Calu3 (cell line): ENCODE measurements around the gene FLACC1. TPM values are rescaled to one million over a fixed set of nuclear protein-coding genes. Genes with fewer than 3 reads are reported as not detected.
"Not testable (repeated sequence)": the region's sequence is repeated elsewhere in the genome, so short reads cannot be mapped to it uniquely, and the experiment has no call there.

Experiments used
- BruUV-seq: library from RNA; stranded (reverse); fragments of 400-500 nt; replicated peaks from 2 replicates; lab custom pipeline; 2021; lab: Mats Ljungman, UMichigan
- CTCF ChIA-PET: fragments of 300-600 bp; sonication (Branson Sonifier 250); formaldehyde crosslinking; loops from one replicate; lab custom pipeline; 2022; ENCODE audit warnings: antibody characterized with exemption; lab: Charles Lee
- DNase-seq: peaks from one replicate; pipeline ENCODE4 v3.0.0; 2022
- H3K27ac Mint-ChIP-seq: one replicate; pipeline ENCODE4 v1.8.0; 2022; ENCODE audit warnings: mixed read lengths; ENCODE audit not compliant: unreplicated experiment
- H3K27me3 Mint-ChIP-seq: one replicate; pipeline ENCODE4 v1.8.0; 2022; ENCODE audit warnings: mixed read lengths; ENCODE audit not compliant: unreplicated experiment
- H3K36me3 Mint-ChIP-seq: one replicate; pipeline ENCODE4 v1.8.0; 2022; ENCODE audit warnings: mild to moderate bottlenecking, moderate library complexity, mixed read lengths; ENCODE audit not compliant: insufficient read depth, unreplicated experiment
- H3K4me1 Mint-ChIP-seq: one replicate; pipeline ENCODE4 v1.8.0; 2022; ENCODE audit warnings: mild to moderate bottlenecking, low read depth, mixed read lengths; ENCODE audit not compliant: unreplicated experiment
- H3K4me3 Mint-ChIP-seq: one replicate; pipeline ENCODE4 v1.8.0; 2022; ENCODE audit warnings: mild to moderate bottlenecking, low read depth, moderate library complexity, mixed read lengths; ENCODE audit not compliant: unreplicated experiment
- H3K9me3 Mint-ChIP-seq: one replicate; pipeline ENCODE4 v1.8.0; 2022; ENCODE audit warnings: low read depth, mixed read lengths; ENCODE audit not compliant: unreplicated experiment
- intact Hi-C: fragments of 100-400 bp; cut with micrococcal nuclease; formaldehyde crosslinking; loops from one replicate; pipeline ENCODE4 v1.10.0; 2022; ENCODE audit not compliant: unreplicated experiment
- total RNA-seq: library from RNA; stranded (reverse); gene quantifications from 2 replicates; pipeline ENCODE4 v1.2.3, GENCODE V29; 2022
- TF ChIP-seq, protein P1 (sequence below): fragments of 200-600 bp; IDR thresholded peaks from one replicate; pipeline ENCODE4 v1.8.0; 2022; ENCODE audit warnings: antibody characterized with exemption; ENCODE audit not compliant: unreplicated experiment

FLACC1 gene
- total RNA-seq, 1 experiment from 2014 or later, result 1.2 TPM

DNA sequence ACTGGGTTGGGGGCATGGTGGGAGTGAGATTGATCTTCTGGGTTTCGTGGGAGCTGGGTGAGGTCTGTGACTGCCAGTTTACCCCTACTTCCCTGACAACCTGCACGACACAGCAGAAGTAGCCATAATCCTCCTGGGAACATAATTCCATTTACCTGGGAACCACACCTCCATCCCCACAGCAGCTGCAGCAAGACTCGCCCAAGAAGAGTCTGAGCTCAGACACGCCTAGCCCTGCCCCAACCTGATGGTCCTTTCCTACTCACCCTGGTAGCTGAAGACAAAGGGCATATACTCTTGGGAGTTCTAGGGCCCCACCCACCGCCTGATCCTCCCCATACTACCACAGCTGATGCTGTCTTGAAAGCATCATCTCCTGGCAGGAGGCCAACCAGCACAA lies 43.8 kb downstream of the FLACC1 start:
- no peaks in the 10 kb centered on the region for H3K36me3 Mint-ChIP-seq
- intact Hi-C loops, result no loop called here
- H3K4me3 Mint-ChIP-seq, result no peak overlapping the region
- no peak for DNase-seq
- CTCF ChIA-PET, result interaction anchor here (1.4 kb wide), 1 partner anchor 15 kb away, joined by 4 read pairs; no protein-coding TSS in a partner anchor
- no peaks in the 10 kb centered on the region for H3K9me3 Mint-ChIP-seq
- no TSS peak for BruUV-seq
- H3K4me1 Mint-ChIP-seq, result no peaks in the 10 kb centered on the region
- H3K27me3 Mint-ChIP-seq, result no peaks in the 10 kb centered on the region
- H3K27ac Mint-ChIP-seq, result no peak overlapping the region
- TF ChIP-seq, protein P1, sequence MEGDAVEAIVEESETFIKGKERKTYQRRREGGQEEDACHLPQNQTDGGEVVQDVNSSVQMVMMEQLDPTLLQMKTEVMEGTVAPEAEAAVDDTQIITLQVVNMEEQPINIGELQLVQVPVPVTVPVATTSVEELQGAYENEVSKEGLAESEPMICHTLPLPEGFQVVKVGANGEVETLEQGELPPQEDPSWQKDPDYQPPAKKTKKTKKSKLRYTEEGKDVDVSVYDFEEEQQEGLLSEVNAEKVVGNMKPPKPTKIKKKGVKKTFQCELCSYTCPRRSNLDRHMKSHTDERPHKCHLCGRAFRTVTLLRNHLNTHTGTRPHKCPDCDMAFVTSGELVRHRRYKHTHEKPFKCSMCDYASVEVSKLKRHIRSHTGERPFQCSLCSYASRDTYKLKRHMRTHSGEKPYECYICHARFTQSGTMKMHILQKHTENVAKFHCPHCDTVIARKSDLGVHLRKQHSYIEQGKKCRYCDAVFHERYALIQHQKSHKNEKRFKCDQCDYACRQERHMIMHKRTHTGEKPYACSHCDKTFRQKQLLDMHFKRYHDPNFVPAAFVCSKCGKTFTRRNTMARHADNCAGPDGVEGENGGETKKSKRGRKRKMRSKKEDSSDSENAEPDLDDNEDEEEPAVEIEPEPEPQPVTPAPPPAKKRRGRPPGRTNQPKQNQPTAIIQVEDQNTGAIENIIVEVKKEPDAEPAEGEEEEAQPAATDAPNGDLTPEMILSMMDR, result no peak

DNA sequence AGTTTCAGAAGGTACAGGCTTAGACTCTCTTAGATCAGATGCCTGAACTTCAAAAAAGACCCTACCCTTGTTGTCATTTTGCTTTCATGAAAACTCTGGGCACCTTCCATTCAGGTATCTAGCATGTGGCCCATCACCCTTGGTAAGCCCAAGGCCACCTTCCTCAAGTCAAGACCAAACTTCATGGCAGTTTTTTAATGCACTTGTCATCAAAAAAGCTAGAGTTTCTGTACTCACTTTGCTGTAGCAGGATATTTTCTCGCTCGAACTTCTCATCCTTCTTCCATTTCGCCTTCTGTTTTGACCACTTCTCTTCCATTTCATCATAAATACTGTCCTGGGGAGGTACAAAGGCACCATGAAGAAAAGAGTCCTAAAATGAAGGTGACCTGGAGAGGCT lies 48.2 kb downstream of the FLACC1 start:
- CTCF ChIA-PET, result no interaction called here
- Mint-ChIP-seq H3K27ac (no peak overlapping the region), H3K4me3 (no peak overlapping the region), H3K9me3 (no peaks in the 10 kb centered on the region), H3K4me1 (no peaks in the 10 kb centered on the region), H3K27me3 (no peaks in the 10 kb centered on the region), H3K36me3 (no peaks in the 10 kb centered on the region)
- BruUV-seq, result no TSS peak
- intact Hi-C loops, result no loop called here
- no peak for DNase-seq
- TF ChIP-seq, protein P1, result no peak

DNA sequence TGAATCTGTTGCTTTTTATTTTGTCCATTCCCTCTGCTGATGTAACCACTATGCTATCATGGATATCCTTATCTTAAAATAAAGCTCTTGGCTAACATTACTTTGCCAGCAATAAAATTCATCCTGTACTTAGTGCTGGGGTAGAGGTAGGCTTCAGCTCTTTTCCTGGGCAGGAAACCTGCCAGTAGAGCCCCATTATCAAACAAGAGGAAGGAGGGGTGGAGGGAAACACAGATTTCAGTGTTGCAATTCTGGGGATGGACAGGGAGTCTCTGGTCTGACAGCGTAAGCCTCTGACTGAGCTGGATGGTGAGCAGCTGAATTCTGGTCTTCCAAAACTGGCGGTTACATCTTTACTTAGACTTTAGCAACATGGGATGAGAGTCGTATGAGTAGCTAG lies 49.3 kb downstream of the FLACC1 start:
- intact Hi-C loops, result no loop called here
- no peak overlapping the region for H3K27ac Mint-ChIP-seq
- no peaks in the 10 kb centered on the region for H3K27me3 Mint-ChIP-seq
- TF ChIP-seq, protein P1, result no peak
- BruUV-seq, result no TSS peak
- H3K4me3 Mint-ChIP-seq, result no peak overlapping the region
- H3K36me3 Mint-ChIP-seq, result no peaks in the 10 kb centered on the region
- CTCF ChIA-PET, result interaction anchor here (0.6 kb wide), 1 partner anchor 35 kb away, joined by 3 read pairs; no protein-coding TSS in a partner anchor
- H3K9me3 Mint-ChIP-seq, result no peaks in the 10 kb centered on the region
- no peaks in the 10 kb centered on the region for H3K4me1 Mint-ChIP-seq
- DNase-seq, result no peak

DNA sequence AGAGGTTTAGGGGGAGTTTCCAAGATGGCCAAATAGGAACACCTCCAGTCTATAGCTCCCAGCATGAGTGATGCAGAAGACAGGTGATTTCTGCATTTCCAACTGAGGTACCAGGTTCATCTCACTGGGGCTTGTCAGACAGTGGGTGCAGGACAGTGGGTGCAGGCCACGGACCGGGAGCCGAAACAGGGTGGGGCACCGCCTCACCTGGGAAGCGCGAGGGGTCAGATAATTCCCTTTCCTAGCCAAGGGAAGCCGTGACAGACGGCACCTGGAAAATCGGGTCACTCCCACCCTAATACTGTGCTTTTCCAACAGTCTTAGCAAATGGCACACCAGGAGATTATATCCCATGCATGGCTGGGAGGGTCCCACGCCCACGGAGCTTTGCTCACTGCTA lies 57.2 kb downstream of the FLACC1 start:
- CTCF ChIA-PET, H3K27ac Mint-ChIP-seq, DNase-seq, H3K27me3 Mint-ChIP-seq, H3K36me3 Mint-ChIP-seq, H3K4me3 Mint-ChIP-seq, BruUV-seq, intact Hi-C loops: not testable (repeated sequence)
- peaks cover 11% of the 10 kb centered on the region for H3K4me1 Mint-ChIP-seq
- peaks cover 27% of the 10 kb centered on the region for H3K9me3 Mint-ChIP-seq

DNA sequence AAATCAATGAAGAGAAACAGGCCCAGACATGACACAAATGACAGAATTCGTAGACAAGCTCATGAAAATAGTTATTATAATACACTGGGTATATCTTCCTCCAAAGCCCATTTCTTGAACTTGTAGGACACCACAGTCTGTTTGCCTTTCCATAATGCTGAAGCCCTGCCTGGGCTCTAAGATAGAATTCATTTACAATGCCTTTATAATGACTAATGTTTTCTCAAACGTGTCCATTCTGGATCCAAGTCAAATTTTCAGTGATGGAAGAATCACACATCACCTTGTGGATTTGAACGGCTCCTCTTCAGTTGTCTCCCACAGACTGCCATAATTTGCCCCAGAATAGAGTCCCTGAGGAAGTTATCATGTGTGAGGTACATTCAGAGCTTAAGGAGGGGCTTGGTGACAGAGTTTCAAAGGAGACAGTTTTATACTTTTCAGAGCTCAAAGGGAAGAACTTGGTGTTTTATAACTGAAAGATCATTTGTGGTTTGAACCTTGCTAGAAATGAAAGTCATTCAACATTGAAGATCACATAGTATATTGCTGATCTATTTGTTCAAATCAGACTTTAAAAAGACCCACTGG lies 58.6 kb downstream of the FLACC1 start:
- Mint-ChIP-seq H3K4me1 (peaks cover 11% of the 10 kb centered on the region), H3K36me3 (no peaks in the 10 kb centered on the region), H3K4me3 (no peak overlapping the region), H3K27me3 (no peaks in the 10 kb centered on the region), H3K27ac (no peak overlapping the region), H3K9me3 (peaks cover 28% of the 10 kb centered on the region)
- intact Hi-C loops, result no loop called here
- no peak for DNase-seq
- CTCF ChIA-PET, result interaction anchor here (0.5 to 1.2 kb wide), 2 partner anchors 14 to 38 kb away, joined by 4 read pairs; no protein-coding TSS in a partner anchor
- TF ChIP-seq, protein P1, result no peak
- BruUV-seq, result no TSS peak

DNA sequence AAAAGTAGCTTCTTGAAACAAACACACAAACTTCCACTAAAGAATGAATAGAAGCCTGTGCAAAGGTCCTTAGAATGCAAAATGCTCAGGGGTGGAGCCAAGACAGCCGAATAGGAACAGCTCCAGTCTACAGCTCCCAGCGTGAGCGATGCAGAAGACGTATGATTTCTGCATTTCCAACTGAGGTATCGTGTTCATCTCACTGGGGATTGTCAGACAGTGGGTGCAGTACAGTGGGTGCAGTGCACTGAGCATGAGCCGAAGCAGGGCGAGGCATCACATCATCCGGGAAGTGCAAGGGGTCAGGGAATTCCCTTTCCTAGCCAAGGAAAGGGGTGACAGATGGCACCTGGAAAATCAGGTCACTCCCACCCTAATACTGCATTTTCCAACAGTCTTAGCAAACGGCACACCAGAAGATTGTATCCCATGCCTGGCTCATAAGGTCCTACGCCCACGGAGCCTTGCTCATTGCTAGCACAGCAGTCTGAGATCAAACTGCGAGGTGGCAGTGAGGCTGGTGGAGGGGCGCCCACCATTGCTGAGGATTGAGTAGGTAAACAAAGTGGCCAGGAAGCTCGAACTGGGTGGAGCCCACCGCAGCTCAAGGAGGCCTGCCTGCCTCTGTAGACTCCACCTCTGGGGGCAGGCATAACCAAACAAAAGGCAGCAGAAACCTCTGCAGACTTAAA lies 66.5 kb downstream of the FLACC1 start:
- H3K4me1 Mint-ChIP-seq, BruUV-seq, H3K4me3 Mint-ChIP-seq, CTCF ChIA-PET, H3K27ac Mint-ChIP-seq, intact Hi-C loops, DNase-seq, H3K27me3 Mint-ChIP-seq: not testable (repeated sequence)
- peaks cover 38% of the 10 kb centered on the region for H3K36me3 Mint-ChIP-seq
- peaks cover 24% of the 10 kb centered on the region for H3K9me3 Mint-ChIP-seq
